Mesodermal cell (in vitro differentiated cells): Measurements from ENCODE around the gene RAB21.
"Not testable (repeated sequence)": the region's sequence is repeated elsewhere in the genome, so short reads cannot be mapped to it uniquely, and the experiment has no call there.

Source experiments
- H3K27ac ChIP-seq: 2 replicates; pipeline ENCODE4 v1.7.0; 2013; ENCODE audit warnings: mild to moderate bottlenecking, low read depth, low read length, moderate library complexity; ENCODE audit not compliant: severe bottlenecking
- H3K36me3 ChIP-seq: 2 replicates; pipeline ENCODE4 v1.7.1; 2013; ENCODE audit warnings: mild to moderate bottlenecking, low read length, moderate library complexity; ENCODE audit not compliant: control insufficient read depth, insufficient read depth
- H3K4me1 ChIP-seq: one replicate; pipeline ENCODE4 v1.7.1; 2013; ENCODE audit warnings: mild to moderate bottlenecking, low read length; ENCODE audit not compliant: insufficient read depth, control insufficient read depth, poor library complexity, severe bottlenecking
- H3K4me3 ChIP-seq: 2 replicates; pipeline ENCODE4 v1.7.0; 2013; ENCODE audit warnings: low read length, control low read depth, mild to moderate bottlenecking; ENCODE audit not compliant: insufficient read depth, poor library complexity, severe bottlenecking; ENCODE audit errors: extremely low read depth
- H3K9me3 ChIP-seq: 2 replicates; pipeline ENCODE4 v1.7.1; 2013; ENCODE audit warnings: mild to moderate bottlenecking, low read length, moderate library complexity; ENCODE audit not compliant: control insufficient read depth
- WGBS, 2 experiments: methylation state at CpG; one replicate each; pipeline ENCODE4 v1.1.5; 2013; ENCODE audit warnings: missing lambda C conversion rate in 2 of 2; ENCODE audit not compliant: insufficient coverage in 2 of 2; 5-methylcytosine and 5-hydroxymethylcytosine counted together

RAB21 gene

DNA sequence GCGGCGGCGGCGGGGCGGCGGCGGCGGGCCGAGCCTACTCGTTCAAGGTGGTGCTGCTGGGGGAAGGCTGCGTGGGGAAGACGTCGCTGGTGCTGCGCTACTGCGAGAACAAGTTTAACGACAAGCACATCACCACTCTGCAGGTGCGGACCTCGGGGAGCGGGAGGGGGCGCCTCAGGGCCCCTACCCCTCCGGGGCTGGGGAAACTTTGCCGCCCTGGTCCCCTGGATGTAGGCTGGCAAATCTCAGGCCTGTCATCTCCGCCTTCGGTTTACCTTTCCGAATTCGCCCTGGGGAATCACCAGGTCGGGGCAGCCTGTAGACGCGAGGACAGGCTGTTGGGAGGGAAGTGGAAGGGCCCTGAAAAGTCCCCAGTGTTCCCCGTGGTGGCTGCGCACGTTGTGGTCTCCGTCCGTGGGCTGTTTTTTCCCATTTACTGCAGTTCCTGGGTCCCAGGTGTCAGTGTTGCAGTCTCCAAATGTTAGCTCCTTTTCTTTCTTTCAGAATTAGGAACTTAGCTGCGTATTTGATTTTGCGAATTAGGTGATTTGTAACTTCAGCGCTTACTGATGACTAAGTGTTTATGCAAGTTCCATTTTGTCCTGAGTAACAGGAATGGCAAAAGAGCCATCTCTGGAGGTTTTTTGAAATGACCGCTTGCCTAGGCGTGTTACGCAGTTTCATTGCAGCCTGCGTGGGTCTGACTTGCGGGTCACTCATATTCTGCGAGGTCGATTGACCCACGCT lies 656 bp downstream of the RAB21 start:
- 2 to 4% methylated on average over 18 to 27 of the region's 45 CpGs for WGBS, 2 experiments
- Histone ChIP-seq H3K9me3 (peaks cover 12% of the 10 kb centered on the region), H3K36me3 (peaks cover 36% of the 10 kb centered on the region), H3K27ac (peak overlapping the region; percentile 93), H3K4me3 (peak overlapping the region; percentile 80), H3K4me1 (no peaks in the 10 kb centered on the region)

DNA sequence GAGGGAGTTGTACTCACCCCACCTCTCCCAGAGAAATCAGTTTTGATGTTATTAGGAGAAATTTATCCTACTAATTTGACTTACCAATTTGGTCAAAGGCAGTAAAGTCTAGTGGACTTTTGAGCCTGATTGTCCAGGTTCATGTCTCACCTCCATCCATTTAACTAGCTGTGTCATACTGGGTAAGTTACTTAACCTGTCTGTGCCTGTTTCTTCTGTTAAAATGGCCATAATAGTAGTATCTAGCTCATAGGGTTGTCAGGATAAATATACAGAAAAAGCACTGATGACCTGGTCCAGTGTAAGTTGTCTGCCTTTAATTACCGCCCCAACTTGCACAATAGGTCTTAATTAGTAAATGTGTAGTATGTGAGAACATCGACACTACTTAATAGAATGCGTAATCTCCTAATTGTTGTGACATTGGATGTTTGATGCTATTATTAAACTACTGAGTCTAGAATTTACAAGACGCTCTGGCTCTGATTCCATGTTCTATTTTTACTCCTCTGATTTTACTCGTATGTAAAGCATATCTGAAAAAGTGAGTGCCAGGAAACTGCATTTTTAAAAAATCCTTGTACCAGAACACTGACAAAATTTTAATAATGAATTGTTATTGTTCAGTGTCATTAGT lies 1.5 kb downstream of the RAB21 start:
- peaks cover 43% of the 10 kb centered on the region for H3K36me3 ChIP-seq
- WGBS, 2 experiments: 94% methylated on average over 2 of the region's 5 CpGs; no CpG with 5 or more reads in 1 of the 2 experiments
- peaks cover 21% of the 10 kb centered on the region for H3K9me3 ChIP-seq
- H3K27ac ChIP-seq: no peak overlapping the region
- H3K4me1 ChIP-seq: no peaks in the 10 kb centered on the region
- peak overlapping the region; percentile 80 for H3K4me3 ChIP-seq

DNA sequence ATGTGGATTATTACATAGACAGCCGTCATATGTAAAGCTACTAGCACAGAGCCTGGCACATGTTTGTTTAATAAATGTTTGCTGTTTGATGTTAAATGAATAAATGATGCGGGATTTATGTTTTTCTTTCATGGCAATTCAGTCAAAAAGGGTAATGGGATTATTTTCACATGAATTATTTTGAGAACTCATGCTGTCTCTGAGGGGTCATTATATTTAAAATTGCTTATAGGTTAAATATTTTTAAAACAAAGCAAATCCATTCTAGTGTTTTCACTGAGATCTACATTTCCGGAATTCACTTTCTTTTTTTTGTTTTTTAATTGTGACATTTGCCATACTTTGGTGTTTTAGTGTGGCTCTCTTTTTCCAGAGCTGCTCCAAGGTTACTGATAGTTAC lies 5.3 kb downstream of the RAB21 start:
- no peak overlapping the region for H3K4me3 ChIP-seq
- peaks cover 21% of the 10 kb centered on the region for H3K9me3 ChIP-seq
- H3K4me1 ChIP-seq: no peaks in the 10 kb centered on the region
- WGBS, 2 experiments: 89 to 100% methylated on average over 2 of the region's 3 CpGs
- H3K36me3 ChIP-seq: peaks cover 44% of the 10 kb centered on the region
- H3K27ac ChIP-seq: no peak overlapping the region

DNA sequence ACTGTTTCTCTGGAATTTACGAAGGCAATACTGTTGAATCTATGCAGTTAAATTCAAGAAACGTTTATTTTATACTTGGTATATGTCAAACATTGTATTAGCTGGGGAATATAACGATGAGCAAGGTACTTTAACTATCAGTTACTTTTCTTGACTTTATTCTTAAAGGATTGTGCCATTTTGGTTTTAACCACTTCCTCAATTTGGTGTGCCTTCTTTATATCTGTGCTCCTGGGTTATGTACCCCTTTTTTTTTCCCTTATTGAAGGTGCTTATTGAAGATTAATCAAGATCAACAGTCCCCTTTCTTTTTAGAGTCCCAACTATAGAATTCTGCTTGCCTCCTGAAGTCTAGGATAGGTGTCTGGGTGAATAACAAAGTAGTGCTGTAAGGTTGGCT lies 5.8 kb downstream of the RAB21 start:
- WGBS, 2 experiments: 83% methylated on average over 1 of the region's 3 CpGs; no CpG with 5 or more reads in 1 of the 2 experiments
- Histone ChIP-seq H3K9me3 (peaks cover 21% of the 10 kb centered on the region), H3K4me3 (no peak overlapping the region), H3K4me1 (no peaks in the 10 kb centered on the region), H3K27ac (no peak overlapping the region), H3K36me3 (peaks cover 44% of the 10 kb centered on the region)

DNA sequence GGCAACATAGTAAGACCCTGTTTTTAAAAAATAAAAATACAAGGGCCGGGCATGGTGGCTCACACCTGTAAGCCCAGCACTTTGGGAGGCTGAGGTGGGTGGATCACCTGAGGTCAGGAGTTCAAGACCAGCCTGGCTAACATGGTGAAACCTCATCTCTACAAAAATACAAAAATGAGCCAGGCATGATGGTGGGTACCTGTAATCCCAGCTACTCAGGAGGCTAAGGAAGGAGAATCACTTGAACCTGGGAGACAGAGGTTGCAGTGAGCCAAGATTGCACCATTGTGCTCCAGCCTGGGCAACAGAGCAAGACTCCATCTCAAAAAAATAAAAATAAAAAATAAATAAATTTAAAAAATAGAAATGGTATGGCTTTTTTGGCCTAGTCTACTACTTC lies 6.7 kb downstream of the RAB21 start:
- peaks cover 44% of the 10 kb centered on the region for H3K36me3 ChIP-seq
- WGBS, 2 experiments: 100% methylated on average over 1 of the region's 1 CpG; no CpG with 5 or more reads in 1 of the 2 experiments
- H3K4me3 ChIP-seq, H3K4me1 ChIP-seq, H3K27ac ChIP-seq: not testable (repeated sequence)
- H3K9me3 ChIP-seq: peaks cover 21% of the 10 kb centered on the region

DNA sequence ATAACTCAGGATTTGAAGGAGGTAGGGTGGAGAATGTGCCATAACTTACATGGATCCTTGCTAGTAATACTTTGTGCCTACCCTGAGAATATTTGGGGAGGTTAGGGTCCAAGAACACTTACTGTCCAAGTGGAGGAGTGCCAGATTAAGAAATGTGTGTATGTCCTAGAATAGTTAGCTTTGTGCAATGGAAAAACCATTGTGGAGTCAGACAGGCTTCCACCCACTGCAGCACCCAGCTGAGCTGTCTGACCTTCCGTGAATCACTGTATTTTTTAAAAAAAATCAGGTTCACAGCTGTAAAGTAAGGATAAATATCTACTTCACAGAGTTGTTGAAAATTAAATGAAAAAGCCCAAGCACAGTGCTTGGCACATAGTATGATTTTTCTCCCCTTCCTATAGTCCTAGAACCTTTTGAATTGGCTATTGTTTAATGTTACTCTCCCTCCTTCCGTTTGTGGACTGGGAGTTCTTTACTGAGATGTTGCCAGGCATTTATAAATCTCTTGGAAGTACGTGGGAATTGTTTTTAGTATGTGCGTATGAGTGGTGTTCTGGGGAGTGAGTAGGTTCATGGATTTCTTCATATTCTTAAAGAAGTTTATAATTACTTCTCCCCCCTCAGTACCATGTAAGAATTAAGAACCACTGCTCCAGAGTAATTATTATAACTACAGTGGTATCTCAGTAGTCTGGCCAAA lies 9.2 kb downstream of the RAB21 start:
- no peak overlapping the region for H3K27ac ChIP-seq
- peaks cover 23% of the 10 kb centered on the region for H3K36me3 ChIP-seq
- no peak overlapping the region for H3K4me3 ChIP-seq
- peaks cover 21% of the 10 kb centered on the region for H3K9me3 ChIP-seq
- WGBS, 2 experiments: no CpG with 5 or more reads among the region's 4 CpGs
- H3K4me1 ChIP-seq: no peaks in the 10 kb centered on the region

DNA sequence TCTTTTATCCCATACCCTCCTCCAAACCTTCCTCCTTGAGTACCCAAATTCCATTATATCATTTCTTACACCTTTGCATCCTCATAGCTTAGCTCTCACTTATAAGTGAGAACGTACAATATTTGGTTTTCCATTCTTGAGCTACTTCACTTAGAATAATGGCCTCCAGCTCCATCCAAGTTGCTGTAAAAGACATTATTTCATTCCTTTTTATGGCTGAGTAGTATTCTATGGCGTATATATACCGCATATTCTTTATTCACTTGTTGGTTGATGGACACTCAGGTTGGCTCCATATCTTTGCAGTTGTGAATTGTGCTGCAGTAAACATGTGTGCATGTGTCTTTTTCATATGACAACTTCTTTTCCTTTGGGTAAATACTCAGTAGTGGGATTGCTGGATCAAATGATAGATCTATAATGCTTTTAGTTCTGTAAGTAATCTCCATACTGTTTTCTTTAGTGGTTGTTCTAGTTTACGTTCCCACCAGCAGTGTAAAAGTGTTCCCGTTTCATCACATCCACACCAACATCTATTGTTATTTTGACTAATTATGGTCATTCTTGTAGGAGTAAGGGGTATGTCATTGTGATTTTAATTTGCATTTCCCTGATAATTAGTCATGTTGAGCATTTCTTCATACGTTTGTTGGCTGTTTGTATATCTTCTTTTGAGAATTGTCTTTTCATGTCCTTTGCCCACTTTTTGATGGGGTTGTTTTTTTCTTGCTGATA lies 10.1 kb downstream of the RAB21 start:
- Histone ChIP-seq H3K36me3 (peaks cover 13% of the 10 kb centered on the region), H3K4me3 (no peak overlapping the region), H3K9me3 (peaks cover 15% of the 10 kb centered on the region), H3K27ac (no peak overlapping the region), H3K4me1 (no peaks in the 10 kb centered on the region)
- WGBS, 2 experiments: 79 to 94% methylated on average over 2 to 3 of the region's 6 CpGs

DNA sequence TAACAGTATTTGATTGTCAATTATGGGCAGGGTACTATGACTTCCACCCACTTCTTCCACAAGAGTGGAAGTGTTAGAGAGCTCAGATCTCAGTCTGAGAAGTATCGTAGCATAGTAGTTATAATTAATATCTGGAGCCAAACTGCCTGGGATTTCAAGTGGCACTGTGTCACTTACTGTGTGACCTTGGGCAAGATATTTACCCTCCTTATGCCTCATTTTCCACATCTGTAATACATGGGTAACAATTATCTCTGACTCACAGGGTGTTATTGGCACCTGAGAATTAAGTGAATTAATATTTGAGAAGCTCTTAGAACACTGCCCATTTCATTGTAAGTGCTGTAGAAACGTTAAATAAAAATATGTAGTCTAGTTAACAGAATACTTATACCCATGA lies 11.5 kb downstream of the RAB21 start:
- H3K27ac ChIP-seq: no peak overlapping the region
- no peaks in the 10 kb centered on the region for H3K4me1 ChIP-seq
- no peak overlapping the region for H3K4me3 ChIP-seq
- H3K36me3 ChIP-seq: peaks cover 11% of the 10 kb centered on the region
- peaks cover under 1% of the 10 kb centered on the region for H3K9me3 ChIP-seq
- WGBS, 2 experiments: no CpG with 5 or more reads among the region's 2 CpGs

DNA sequence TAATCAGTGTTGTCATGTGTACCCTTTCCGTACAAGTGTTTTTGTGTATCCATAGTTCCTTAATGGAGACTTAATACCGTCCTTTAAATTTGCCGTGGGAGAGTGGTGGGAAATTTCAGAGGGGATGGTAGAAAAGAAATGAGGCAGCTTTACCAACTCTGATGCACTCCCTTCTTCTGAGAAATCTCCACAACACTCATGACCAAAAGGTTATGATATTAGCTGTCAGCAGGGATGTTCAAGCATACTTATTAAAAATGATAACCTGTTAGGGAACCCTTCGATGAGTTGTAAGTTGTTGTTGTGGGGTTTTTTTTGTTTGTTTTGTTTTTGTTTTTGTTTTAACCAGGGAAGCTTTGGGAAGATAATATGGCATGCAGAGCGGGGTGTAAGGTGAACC lies 12.5 kb downstream of the RAB21 start:
- H3K36me3 ChIP-seq: peaks cover 21% of the 10 kb centered on the region

DNA sequence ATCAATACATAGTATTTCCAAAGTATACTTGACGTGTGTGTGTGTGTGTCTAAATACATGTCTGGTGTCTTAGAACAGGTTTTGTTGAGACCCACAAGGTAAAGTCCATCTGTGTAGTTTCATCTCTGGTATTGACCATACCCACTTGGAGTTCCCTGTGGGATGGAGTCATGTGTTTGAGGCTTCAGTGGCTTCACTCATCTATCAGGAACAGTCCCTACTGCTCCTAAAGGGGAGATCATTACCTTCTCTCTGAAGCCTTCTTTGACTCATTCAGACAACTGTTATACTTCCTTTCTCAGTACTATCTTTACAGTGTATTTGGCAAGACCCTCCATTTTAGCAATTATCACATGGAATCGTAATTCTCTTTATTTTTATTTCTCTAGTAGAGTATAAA lies 14.2 kb downstream of the RAB21 start:
- H3K9me3 ChIP-seq: no peaks in the 10 kb centered on the region
- peaks cover 28% of the 10 kb centered on the region for H3K36me3 ChIP-seq
- no peaks in the 10 kb centered on the region for H3K4me1 ChIP-seq
- H3K27ac ChIP-seq: no peak overlapping the region
- no CpG with 5 or more reads among the region's 2 CpGs for WGBS, 2 experiments
- H3K4me3 ChIP-seq: no peak overlapping the region

More for the DNA sequence above, 12.5 kb downstream of the RAB21 start:
- H3K27ac ChIP-seq: no peak overlapping the region
- H3K4me3 ChIP-seq: no peak overlapping the region
- no peaks in the 10 kb centered on the region for H3K4me1 ChIP-seq
- WGBS, 2 experiments: 80 to 96% methylated on average over 1 to 2 of the region's 5 CpGs
- H3K9me3 ChIP-seq: no peaks in the 10 kb centered on the region
